IPS-NIHi7 (cell line): ENCODE measurements around the gene KLF17.

Experiments used
- DNase-seq: peaks from one replicate; pipeline ENCODE4 v3.0.0; 2012; ENCODE audit warnings: mixed read lengths; ENCODE audit errors: extremely low spot score

The KLF17 gene

DNA sequence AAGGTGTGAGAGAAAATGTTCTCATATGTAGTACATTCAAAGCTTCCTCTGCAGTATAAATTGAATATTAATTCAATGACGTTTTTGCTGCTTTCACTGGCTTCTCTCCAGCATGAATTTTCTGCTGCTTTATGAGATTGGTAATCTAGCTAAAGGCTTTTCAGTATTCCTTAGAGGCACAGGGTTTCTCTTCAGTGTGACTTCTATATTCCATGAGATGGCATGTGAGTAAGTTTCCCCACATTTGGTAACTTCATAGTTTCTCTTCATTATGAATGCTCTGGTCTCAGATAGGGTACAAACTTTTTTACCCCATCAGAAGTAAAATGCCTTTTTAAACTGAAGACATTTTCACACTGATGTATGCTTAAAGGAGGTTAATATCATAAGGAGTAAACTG, 33.2 kb downstream of the KLF17 start:
- DNase-seq: no peak

DNA sequence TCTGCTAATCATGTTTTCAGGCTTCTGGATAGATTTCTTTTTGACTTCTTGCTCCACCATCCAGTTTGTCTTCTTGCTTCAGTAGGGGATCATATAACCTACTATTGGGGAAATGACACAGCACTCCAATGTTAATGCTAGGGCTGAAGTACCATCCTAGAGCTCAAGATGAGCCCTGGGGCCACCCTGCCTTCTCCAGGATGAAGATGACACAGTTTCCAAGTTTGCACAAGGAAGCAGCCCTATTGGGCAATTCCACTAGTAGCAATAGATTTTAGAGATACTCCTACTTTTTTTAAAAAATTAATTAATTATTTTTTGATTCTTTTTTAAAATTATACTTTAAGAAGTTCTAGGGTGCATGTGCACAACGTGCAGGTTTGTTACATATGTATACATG, 34.1 kb downstream of the KLF17 start:
- no peak for DNase-seq

DNA sequence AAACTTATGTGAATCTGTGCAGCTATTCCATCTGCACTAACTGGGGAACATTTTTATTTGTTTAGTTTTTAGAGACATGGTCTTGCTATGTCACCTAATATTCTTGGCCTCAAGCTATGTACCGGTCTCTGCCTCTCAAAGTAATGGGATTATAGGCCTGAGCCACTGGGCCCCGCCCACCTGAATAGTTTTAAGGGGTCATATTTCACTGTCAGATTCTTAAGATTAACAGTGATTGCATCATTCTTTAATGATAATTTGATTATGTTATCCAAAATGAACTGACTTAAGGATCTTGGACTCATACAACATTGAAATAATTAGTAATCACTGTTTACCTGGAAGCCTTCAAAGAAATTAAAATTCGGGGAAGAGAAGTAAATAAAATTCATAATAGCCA, 35.4 kb downstream of the KLF17 start:
- DNase-seq: no peak

DNA sequence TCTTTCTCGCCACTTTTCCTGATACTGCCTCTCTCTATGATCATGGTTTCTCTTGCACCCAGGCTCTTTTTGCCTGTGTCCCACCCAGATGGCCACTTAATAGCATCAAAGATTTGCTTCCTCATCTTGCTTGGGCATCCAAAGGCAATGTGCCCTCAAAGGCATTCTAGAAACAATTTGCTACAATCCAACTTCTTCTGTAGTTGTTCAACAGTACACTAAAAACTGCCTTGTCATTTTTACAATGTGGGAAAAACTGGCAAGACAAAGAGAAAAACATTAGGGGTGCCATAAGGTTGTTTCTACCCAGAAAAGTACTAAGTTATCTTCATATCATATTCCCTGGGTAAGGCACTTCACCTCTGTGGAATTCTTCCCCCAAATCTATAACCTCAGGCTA, 39.3 kb downstream of the KLF17 start:
- no peak for DNase-seq

DNA sequence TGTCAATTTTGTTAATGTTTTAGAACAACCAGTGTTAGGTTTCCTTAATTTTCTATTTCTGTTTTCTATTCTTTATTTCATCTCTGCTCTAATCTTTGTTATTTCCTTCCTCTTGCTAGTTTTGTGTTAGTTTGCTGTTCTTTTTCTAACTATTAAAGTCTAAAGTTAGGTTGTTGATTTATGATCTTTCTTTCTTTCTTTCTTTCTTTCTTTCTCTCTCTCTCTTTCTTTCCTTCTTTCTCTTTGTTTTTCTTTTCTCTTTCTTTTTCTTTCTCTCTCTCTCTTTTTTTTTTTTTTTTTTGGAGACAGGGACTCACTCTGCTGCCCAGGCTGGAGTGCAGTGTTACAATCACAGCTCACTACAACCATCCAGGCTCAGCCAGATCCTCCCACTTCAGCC, 40.2 kb downstream of the KLF17 start:
- no peak for DNase-seq

DNA sequence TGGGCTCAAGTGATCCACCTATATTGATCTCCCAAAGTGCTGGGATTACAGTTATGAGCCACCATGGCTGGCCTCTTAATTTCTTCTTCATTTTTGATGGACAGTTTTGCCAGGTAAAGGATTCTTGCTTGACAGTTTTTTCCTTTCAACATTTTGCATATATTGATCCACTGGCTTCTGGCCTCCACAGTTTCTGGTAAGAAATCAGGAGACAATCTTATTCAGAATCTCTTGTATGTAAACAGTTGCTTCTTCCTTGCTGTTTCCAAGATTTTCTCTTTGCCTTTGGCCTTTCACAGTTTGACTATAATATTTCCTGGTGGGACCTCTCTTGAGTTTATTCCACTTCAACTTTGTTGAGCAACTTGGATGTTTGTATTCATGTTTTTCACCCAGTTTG, 42.9 kb downstream of the KLF17 start:
- DNase-seq: no peak

DNA sequence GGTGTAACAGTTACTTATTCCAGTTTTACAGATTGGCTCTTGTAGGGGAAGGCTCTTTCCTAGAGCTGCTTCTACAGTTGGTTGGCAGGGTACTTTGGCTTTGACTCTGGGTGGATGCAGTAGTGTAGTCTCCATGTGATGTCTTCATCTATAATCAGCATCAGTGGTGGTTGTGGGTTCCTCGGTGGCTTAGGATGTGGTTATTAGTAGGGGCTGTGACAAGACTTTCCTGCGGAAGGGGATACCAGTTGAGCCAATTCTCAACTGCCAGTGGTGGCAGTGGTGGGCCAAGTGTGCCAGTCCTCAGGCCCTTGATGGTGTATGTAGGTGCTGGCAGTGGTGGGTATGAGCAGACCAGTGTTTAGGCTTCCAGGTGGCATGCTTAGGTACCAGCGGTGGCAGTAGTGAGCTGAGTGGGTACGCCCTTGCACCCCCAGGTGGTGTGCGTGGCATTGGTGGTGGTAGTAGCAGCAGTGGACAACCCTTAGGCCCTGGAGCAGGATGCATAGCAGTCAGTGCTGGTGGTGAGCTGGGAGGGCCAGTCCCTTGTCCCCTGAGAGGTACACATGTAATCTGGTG, 50.0 kb downstream of the KLF17 start:
- no peak for DNase-seq

DNA sequence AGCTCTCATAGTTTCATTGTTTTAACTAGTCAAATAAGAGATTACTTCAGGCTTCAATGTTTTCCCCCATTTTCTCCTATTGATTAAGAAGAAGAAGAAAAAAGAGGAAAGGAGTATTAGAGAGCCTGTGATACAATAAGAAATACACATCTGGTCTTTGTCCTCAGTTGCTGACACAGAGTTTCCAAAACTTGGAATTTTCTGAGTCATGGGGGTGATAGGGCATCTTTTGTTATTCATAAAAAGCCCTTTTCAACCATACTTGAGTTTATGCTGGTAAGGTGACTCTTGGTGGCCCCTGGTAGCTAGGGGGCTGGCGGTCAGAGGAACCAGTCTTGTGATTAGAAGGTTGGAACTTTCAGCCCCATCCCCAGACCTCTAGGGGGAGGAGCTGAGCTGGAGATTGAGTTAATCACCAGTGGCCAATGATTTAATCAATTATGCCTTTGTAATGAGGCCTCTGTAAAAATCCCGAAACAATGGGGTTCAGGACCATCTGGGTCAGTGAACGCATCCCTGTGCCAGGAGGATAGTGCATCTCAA, 51.7 kb downstream of the KLF17 start:
- DNase-seq: no peak

DNA sequence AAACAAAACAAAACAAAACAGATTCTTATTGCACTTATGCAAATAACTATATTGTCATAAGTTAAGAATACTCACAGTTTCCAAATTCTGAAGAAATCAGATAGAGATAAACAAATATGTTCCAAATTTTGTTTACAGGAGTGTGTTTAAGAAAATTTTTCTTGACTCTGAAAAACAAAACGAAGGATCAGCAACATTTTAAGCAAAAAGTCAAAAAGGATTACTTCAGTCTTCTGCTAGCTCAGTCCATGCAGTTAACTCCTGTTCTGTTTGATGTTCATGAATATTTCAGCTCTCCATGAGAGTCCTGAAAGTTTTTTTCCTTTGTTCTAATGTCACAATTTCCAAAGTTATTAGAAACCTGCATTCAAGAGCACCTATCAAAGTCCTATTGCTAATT, 56.0 kb downstream of the KLF17 start:
- no peak for DNase-seq
